Gastroesophageal sphincter (tissue), 3 donors: Measurements from ENCODE around the gene TMEM174.

Source experiments
- EP300 ChIP-seq: sonication (generic); formaldehyde crosslinking; IDR thresholded peaks from one replicate; pipeline ENCODE4 v1.6.1; 2017; ENCODE audit warnings: antibody characterized with exemption, mild to moderate bottlenecking
- POLR2A ChIP-seq, 2 donors: fragments of 450-650 bp; IDR thresholded peaks; one replicate each; pipeline ENCODE4 v1.6.1; 2017; ENCODE audit warnings: antibody characterized with exemption in 2 of 2, mild to moderate bottlenecking in 2 of 2, moderate library complexity in 1 of 2
- POLR2AphosphoS5 ChIP-seq: sonication (generic); formaldehyde crosslinking; IDR thresholded peaks from one replicate; pipeline ENCODE4 v1.6.1; 2017; ENCODE audit warnings: antibody characterized with exemption
- TF ChIP-seq, protein P1 (sequence below), 4 experiments: fragments of 200-600 bp in 2 of 4; fragments of 450-650 bp in 2 of 4; sonication (generic) in 1 of 4; IDR thresholded peaks; one replicate each; pipeline ENCODE4 v1.5.1; 2017 to 2019; ENCODE audit warnings: antibody characterized with exemption in 4 of 4, mild to moderate bottlenecking in 2 of 4, moderate library complexity in 2 of 4

DNA sequence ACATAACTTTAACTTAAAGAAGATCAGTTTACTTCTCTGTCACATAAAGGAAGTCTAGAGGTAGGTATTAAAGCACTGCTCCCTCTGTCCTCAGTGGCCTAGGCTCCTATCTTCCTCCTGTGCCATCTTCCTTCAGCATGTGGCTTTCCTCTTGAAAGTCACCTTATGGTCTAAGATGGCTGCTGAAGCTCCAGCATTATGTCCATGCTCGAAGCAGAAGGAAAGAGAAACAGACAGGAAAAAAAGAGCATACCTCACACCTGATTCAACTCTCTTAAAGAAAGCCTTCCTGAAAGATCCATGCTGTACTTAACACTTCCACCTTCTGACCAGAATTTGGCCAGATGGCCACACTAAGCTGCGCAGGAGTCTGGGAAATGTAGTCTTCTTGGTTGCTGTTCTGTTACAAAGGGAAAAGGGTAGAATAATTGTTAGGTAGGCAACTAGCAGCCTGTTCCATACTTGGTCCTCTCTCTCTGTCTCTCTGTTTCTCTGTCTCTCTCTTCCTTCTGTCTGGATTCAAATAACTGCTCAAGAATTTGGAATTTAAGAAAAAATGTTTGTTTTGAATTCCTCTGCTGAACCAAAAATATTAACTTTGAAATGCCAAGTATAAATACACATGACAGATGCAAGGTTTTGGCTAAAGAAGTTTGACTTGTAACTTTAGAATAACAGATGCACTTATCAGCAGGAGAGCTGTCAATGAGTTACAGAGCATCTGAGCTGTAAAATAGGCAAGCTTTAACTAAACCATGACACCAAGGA lies 16.0 kb downstream of the TMEM174 start:
- TF ChIP-seq POLR2A (IDR thresholded peaks at IDR 0.05) (no peak), EP300 (no peak), POLR2AphosphoS5 (no peak)
- TF ChIP-seq, protein P1, sequence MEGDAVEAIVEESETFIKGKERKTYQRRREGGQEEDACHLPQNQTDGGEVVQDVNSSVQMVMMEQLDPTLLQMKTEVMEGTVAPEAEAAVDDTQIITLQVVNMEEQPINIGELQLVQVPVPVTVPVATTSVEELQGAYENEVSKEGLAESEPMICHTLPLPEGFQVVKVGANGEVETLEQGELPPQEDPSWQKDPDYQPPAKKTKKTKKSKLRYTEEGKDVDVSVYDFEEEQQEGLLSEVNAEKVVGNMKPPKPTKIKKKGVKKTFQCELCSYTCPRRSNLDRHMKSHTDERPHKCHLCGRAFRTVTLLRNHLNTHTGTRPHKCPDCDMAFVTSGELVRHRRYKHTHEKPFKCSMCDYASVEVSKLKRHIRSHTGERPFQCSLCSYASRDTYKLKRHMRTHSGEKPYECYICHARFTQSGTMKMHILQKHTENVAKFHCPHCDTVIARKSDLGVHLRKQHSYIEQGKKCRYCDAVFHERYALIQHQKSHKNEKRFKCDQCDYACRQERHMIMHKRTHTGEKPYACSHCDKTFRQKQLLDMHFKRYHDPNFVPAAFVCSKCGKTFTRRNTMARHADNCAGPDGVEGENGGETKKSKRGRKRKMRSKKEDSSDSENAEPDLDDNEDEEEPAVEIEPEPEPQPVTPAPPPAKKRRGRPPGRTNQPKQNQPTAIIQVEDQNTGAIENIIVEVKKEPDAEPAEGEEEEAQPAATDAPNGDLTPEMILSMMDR (IDR thresholded peaks at IDR 0.05), result no peak
